HS-27A (cell line): ENCODE data around the gene TMEM233.

Experiments
- DNase-seq: peaks from one replicate; pipeline ENCODE4 v3.0.0-alpha.2; 2012; ENCODE audit warnings: low read depth, missing footprints

Gene TMEM233

DNA sequence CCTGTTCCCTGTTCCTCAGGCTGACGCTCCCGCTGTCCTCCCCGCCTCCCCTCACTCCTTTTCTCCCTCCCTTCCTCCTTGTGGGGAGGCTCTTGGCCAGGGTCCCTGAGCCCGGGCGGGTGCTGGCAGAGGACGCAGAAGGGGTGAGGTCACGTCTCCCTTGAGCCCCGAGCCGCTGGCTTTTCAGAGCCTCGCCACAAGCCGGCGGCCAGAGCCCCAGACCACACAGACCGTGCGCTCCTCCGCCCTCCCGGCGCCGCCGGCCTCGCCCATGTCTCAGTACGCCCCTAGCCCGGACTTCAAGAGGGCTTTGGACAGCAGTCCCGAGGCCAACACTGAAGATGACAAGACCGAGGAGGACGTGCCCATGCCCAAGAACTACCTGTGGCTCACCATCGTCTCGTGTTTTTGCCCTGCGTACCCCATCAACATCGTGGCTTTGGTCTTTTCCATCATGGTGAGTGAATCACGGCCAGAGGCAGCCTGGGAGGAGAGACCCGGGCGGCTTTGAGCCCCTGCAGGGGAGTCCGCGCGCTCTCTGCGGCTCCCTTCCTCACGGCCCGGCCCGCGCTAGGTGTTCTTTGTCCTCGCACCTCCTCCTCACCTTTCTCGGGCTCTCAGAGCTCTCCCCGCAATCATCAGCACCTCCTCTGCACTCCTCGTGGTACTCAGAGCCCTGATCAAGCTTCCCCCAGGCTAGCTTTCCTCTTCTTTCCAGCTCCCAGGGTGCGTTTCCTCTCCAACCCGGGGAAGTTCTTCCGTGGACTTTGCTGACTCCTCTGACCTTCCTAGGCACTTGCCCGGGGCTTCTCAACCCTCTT is at the start of gene TMEM233:
TMEM233 (plus strand) TSS at position 197 of the 821 bp plus-strand sequence; CDS start at position 272, 75 bp downstream.
- no peak for DNase-seq

DNA sequence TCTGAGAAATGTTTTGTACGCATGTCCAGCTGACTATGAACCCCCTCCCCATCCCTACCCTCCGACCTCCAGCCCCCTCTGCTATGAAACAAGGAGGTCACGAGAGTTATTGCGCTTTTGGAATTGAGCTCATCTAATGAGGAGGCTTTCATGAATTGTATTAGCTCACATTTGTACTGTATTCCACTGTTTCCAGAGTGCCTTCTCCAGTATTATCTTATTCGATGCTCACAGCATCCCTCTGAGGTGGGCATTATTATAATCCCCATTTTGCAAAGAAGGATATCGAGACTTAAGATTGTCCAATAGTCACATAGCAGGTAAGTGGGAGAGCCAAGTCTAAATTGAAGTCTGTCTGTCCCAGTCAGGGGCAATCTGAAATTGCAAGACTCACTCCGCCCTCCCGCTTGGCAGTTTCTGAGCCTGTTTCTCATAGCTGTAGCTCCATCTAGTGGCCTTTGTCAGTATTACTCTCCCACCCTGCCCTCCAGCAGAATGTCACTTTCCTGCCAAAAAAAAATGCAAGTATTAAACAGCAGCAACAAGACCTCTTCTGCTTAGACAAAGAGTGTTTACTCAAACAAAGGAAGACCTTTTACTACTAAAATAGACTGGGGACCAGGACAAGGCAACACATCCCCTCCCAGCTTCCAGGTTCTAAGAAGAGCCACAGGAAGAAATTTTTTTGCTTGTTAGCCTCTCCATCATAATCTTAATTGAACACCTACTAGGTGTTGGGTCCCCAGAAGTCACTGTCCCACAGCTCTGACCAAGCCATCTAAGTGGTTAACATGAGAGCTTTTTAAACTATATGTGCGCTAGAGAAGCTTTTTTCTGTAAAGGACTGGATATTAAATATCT is 48.6 kb upstream of the TMEM233 start:
- DNase-seq = peak; percentile 31

DNA sequence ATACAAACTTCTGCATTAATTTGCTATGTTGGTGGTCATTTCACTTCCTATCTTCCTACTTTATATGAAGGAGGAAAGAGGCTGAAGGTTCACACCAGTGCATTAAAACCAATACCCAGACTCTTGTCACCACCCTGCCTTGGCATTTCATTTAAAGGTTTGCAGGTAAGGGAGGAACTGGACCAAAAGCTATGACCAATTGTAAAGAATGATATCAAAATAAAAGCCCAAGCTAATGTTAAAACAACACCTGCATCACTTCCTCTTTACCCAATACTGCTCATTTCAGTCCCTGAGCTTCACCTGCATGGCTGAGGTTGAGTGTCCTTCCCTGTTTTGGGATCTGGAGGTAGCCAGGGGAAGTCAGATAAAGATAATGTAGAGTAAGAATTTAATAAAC is 47.2 kb upstream of the TMEM233 start:
- no peak for DNase-seq

DNA sequence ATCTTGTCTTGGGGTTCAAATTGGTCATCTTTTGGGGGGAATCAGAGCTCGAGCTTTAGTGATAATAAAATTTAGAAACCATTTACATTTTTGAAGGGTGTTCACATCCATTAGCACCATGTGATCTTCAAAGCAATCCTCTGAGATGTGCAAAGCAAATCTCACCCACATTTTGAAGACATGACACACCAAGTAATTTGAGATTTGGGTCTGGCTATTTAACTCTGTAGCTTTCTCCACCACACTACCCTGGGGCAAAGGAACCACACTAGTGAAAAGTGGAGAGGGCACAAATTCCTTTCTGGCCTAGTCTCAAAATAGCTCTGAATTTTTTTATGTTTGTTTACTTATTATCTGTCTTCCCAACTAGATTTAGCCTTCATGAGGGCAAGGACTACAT is 46.6 kb upstream of the TMEM233 start:
- DNase-seq = no peak

DNA sequence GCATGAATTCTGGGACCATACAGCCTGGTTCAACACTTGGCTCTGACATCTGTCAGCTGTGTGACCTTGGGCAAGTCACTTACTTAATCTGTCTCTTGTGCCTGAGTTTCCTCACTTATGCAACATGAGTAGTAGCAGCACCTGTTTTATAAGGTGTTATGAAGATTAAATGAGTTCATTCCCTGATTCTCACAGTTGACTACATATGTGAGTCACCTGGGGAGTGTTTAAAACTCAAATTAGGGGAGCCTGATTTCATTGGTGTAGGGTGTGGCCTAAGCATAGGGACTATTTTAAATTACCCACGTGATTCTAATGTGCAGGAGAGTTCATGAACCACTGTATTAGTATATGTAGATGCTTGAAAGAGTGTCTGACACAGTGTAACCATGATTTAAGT is 36.7 kb upstream of the TMEM233 start:
- no peak for DNase-seq

DNA sequence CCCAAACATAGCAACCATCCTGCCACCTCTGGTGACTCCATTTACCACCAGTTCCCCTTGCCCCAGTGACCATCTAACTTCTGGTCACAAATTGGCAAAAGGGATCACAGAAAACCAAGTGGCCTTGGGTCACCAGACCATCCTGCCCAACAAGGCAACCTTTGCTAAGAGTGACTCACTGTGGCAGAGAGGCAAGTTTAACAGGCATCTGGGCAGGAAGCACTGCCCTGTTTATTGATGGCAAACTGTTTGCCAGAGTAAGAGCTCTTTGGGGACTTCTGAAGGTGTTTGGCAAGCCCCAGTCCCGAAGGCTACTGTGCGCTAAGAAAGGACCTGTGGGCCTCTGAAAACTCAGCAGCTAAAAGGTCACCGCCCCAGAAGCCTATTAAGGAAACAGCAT is 28.2 kb upstream of the TMEM233 start:
- no peak for DNase-seq

DNA sequence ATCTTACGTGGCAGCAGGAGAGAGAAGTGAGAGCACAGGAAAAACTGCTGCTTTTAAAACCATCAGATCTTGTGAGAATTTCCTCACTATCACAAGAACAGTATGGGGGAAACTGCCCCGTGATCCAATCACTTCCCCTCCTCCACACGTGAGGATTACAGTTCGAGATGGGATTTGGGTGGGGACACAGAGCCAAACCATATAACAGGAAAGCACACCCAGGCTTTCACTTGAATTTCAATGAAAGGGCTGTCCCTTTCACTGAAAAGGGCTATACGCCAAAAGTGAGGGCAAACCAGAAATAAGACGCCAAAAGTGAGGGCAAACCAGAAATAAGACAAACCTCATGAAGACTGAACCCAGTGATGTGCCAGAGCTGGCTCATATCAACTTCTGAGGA is 22.8 kb upstream of the TMEM233 start:
- no peak for DNase-seq

DNA sequence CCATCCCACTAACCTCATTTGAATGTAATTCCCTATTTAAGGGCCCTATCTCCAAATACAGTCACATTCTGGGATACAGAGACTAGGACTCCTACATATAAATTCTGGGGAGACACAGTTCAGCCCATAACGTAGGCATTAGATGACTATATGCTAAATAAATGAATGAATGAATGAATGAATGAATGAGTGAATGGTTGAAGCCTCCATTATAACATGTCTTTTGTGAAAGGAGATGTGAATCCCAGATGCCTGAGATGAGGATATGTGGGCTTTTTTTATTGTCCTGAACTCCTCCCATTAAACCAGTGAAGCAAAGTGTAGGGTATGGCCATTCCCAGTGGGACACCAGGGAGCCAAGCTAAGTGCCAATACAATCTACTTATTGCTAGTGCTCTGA is 20.5 kb upstream of the TMEM233 start:
- no peak for DNase-seq

DNA sequence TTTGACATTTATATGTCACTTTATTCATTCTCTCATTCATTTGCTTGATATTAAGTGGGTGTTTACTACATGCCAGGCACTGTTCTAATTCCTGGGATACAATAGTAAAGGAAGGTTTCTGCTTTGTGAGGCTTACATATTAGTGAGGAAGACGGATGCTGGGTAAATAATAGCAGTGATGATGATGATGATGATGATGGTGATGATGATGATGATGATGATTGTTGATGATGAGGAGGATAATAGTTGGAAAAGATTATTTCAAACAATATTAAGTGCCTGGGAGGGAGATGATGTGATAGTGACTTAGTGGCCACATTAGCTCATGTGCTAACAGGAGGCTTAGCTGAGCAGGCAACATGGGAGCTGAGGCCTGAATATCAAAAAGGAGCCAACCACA is 19.3 kb upstream of the TMEM233 start:
- no peak for DNase-seq

DNA sequence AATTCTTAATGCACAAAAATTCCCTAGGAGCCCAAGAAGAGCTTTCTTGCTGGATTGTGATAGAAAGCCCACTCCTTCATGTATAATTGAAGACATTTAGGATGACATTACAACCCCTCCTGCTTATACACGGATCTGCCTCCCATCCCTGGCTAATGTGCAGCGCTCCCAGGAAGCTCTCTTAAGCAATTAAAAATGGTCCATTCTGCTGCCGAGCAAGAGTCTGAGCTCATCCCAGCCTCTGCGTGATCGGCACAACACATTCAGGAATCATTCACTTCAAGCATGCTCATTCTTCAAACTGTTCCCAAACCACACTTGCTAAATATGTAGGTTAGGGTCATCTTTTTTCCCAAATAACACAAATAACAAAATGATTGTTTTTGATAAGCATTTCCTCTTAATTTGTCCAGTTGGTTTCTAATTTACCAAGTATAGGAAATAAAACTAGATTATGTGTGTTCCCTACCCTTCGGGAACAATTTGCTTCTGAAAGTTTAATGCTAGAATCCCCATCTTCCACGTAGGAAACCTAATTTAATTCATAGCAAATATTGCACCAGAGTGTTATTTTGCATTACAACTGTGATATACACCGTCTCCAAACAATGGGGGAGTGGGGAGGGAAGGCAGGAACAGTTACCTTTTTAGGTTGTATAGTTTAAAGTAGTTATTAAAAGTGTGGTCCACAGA is 17.3 kb upstream of the TMEM233 start:
- DNase-seq = no peak

DNA sequence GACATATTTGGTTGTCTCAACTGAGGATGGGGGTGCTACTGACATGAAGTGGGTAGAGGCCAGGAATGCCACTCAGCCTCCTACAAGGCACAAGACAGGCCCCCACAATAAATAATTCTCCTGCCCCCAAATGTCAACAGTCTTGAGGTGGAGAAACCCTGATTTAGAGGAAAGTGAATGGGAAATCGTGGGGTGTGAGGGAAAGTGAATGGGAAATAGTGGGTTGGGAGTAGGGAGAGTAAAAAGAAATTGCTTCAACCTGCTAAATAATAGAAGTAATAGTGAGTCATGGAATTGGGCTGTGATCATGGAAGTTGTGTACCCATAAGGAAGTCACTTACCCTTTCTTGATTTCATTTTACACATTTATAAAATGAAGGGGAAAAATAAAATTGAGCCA is 16.7 kb upstream of the TMEM233 start:
- no peak for DNase-seq

DNA sequence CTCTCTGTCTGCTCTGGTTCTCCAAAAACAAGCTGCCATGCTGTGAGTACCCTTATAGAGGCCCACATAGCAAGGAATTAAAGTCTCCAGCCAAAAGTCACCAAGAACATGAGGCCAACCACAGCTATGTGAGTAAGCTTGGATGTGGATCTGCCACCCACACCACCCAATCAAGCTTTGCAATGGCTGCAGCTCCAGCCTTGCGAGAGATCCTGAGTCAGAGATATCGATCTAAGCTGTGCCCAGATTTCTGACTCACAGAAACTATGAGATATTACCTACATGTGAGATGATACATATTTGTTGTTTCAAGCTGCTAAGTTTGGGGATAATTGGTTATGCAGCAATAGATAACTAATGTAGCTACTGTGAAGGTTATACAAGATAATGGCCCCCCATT is 15.5 kb upstream of the TMEM233 start:
- no peak for DNase-seq

DNA sequence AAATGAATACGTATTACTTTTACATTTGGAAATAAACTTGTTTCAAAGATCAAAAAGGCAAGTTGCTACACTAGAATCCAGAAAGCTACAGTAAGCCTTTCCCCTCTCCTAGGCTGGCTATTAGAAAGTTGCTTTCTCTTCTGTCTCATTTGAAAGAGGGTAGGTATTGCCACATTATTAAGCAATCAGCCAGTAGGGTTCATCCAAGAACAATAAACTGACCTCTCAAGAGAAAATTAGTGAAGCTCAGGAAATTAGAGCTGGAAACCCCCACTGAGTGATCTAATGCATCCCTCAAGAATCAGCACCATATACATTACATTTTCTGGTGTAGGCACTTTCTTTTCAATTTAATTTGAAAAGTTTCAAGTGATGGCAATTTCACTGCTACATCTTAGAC is 4.5 kb upstream of the TMEM233 start:
- no peak for DNase-seq

DNA sequence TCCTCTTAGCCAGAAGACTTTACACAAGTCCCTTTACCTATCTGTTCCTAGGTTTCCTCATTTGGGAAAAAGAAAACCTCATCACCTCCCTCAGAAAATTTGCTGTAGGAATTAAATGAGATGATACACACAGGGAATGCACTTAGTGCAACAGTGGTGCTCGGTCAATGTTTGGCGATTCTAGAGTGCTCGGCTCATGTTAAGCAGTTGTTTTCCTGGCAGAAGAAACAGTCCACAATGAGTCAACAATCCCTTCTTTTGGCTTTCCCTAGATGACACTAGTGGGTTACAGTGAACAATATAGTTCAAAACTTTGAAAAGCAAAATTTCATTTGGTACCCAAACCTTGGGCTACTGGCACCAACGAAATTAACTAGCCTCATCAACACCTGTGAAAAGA is 3.9 kb upstream of the TMEM233 start:
- DNase-seq = no peak

DNA sequence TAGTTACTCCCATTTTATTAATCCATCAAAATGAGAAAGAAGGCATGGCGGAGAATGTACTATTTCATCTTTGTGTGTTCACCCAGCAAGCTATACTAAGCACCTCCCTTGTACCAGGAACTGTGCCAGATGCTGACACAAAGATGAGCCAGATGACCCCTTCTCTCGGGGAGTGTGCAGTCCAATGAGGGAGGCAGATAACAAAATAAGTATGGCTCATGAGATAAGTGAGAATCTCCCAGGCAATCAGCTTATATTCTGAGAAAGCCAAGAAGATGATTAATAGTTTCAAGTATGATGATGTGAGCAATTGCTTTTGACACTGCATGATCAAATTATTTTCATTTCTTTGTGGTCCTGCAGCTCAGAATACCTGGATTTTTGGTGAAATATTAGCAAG is 1.3 kb upstream of the TMEM233 start:
- no peak for DNase-seq

DNA sequence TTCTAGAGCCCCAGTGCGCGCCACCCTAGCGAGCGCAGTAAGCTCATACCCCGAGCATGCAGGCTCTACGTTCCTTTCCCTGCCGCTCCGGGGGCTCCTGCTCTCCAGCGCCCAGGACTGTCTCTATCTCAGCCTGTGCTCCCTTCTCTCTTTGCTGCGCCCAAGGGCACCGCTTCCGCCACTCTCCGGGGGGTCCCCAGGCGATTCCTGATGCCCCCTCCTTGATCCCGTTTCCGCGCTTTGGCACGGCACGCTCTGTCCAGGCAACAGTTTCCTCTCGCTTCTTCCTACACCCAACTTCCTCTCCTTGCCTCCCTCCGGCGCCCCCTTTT is 791 bp downstream of the TMEM233 start:
- no peak for DNase-seq

DNA sequence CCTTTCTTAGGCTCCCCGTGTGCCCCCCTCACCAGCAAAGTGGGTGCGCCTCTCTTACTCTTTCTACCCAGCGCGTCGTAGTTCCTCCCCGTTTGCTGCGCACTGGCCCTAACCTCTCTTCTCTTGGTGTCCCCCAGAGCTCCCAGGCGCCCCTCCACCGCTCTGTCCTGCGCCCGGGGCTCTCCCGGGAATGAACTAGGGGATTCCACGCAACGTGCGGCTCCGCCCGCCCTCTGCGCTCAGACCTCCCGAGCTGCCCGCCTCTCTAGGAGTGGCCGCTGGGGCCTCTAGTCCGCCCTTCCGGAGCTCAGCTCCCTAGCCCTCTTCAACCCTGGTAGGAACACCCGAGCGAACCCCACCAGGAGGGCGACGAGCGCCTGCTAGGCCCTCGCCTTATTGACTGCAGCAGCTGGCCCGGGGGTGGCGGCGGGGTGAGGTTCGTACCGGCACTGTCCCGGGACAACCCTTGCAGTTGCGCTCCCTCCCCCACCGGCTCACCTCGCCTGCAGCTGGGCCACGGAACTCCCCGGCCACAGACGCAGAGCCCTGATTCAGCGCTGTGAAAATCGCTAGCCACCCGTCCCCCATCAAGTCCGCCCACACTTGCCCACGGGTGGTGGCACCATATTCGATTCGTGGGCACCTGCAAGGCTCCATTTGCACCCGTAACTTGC is 1.3 kb downstream of the TMEM233 start:
- no peak for DNase-seq

DNA sequence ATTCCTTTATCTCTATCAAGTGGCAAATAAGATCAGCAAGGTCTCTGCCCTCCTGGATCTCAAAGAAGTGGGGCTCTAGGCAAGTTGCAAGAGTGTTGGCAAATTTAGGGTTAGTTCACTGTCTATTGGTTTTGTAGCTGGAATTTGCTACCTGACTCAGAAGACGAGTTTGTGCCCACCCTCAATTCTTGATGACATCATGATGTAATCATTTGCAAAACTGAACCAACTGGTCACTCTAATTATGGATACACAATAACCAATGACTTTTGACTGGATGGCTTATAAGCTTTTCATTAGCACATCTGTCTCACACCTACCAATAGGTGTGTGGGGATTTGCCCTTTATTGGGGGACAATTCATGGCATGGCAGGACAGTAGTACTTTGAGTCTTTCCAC is 4.6 kb downstream of the TMEM233 start:
- DNase-seq = no peak

DNA sequence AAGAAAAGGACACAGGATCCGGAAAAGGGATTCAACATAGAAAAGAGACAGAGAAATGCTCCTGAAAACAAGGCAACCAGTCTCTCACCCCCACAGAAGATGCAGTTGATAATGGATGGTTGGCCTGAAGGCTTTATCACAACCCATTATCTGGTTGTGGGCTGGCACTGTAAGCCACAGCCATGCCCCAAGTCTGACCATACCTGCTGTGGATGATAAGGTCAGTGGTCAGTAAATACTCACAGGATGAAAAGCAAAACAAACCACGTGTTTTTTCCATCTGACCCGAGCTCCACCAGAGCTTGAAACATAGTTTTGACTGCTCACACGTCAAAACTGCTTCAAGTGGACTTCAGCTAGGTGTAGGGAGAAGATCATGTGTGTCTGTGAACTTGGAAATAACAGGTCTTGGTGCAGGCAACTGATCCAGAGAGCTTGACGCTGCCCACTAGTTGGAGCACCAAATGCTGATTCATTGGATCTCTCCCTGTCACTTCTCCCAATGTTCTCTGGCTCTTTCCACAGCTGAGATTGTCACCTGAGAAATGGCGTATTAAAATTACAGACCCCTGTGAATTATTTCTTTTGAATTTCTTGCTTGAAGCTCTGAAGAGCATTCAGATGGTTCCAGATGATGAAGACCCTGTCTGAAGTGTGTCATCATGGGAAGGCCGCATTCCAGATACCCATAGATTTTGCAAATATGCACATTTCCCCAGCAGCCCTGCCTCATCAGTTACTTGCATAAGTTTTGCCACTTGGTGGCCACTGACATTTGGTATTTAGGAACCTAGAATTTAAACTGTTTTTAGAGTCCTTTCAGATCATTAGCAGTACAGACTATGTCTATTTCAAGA is 8.5 kb downstream of the TMEM233 start:
- DNase-seq = no peak

DNA sequence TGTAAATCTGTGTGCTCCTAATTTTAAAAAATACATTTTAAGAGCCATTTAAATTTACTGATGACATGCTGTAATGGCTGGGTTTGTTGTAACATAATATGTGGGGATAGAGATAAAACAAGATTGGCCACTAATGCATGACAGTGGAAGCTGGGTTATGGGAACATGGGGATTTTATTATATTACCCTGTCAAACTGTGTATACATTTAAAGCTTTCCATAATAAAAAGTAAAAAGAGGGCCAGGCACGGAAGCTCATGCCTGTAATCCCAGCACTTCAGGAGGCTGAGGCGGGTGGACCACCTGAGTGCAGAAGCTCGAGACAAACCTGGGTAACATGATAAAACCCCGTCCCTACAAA is 9.1 kb downstream of the TMEM233 start:
- no peak for DNase-seq

DNA sequence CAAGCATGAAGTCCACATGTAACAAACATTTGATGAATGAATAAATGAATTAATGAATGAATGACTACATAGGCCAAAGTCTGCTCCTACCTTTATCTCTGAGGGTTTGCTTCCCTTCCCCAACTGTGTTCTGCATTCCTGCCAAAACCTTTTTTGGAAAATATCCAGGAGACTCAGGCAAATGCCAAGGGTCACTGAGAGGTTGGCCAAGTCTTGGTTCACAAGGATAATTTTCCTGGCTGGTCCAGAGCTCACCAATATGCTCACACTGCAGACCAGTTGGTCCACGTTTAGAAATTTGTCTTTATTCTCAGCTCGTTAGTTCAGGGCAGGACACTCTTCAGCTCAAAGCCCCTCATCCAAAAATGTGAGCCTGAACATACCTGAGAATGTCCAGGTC is 10.2 kb downstream of the TMEM233 start:
- no peak for DNase-seq
